H1 (cell line): ENCODE measurements around the gene DDR1. TPM values are rescaled to one million over a fixed set of nuclear protein-coding genes. Genes with fewer than 3 reads are reported as not detected.

Experiments
- CTCF ChIA-PET: fragments of 300-600 bp; sonication (Branson Sonifier 250); formaldehyde crosslinking; loops from one replicate; lab custom pipeline; 2021; ENCODE audit not compliant: partially characterized antibody; lab: Charles Lee
- POLR2A ChIA-PET: fragments of 300-600 bp; sonication (Branson Sonifier 250); formaldehyde crosslinking; loops from one replicate; lab custom pipeline; 2021; ENCODE audit warnings: inconsistent platforms; ENCODE audit not compliant: partially characterized antibody; lab: Charles Lee
- DNase-seq, 2 experiments: peaks; one replicate each; pipeline versions ENCODE4 v3.0.0 to v3.0.0-alpha.2; 2010 to 2022; ENCODE audit warnings: low spot score in 2 of 2, low read depth in 1 of 2, mixed read lengths in 1 of 2
- FAIRE-seq: peaks from 2 replicates; lab custom pipeline; 2011; peaks lifted over from hg19 to GRCh38; lab: Jason Lieb, UNC
- H2AFZ ChIP-seq: 2 replicates; pipeline ENCODE4 v1.8.1; 2012; ENCODE audit warnings: low read length, inconsistent platforms
- H2AK5ac ChIP-seq: 2 replicates; pipeline ENCODE4 v1.6.1; 2013; ENCODE audit warnings: low read depth, low read length
- H2BK120ac ChIP-seq: replicated peaks from 2 replicates; pipeline ENCODE3; 2013; ENCODE audit warnings: low read depth, low read length, inconsistent platforms
- H2BK12ac ChIP-seq: 2 replicates; pipeline ENCODE4 v1.6.1; 2013; ENCODE audit warnings: low read depth, low read length
- H2BK15ac ChIP-seq: 2 replicates; pipeline ENCODE4 v1.6.1; 2013; ENCODE audit warnings: low read length
- H2BK20ac ChIP-seq: 2 replicates; pipeline ENCODE4 v1.6.1; 2013; ENCODE audit warnings: low read length
- H2BK5ac ChIP-seq: 2 replicates; pipeline ENCODE4 v1.6.1; 2013; ENCODE audit warnings: low read depth, low read length
- H3K14ac ChIP-seq: 2 replicates; pipeline ENCODE4 v1.6.1; 2013; ENCODE audit warnings: inconsistent platforms; ENCODE audit not compliant: insufficient read length
- H3K18ac ChIP-seq: 2 replicates; pipeline ENCODE4 v1.6.1; 2013; ENCODE audit warnings: low read length; ENCODE audit errors: extremely low read depth
- H3K23ac ChIP-seq: 2 replicates; pipeline ENCODE4 v1.6.1; 2013; ENCODE audit warnings: inconsistent platforms; ENCODE audit not compliant: insufficient read length
- H3K23me2 ChIP-seq: 2 replicates; pipeline ENCODE4 v1.6.1; 2013; ENCODE audit warnings: low read depth, low read length
- H3K27ac ChIP-seq: 2 replicates; pipeline ENCODE4 v1.6.1; 2011; ENCODE audit warnings: low read depth, low read length, inconsistent platforms
- H3K27me3 ChIP-seq, 4 experiments: replicated peaks in 1 of 4; 1 replicate in 1 of 4; 2 replicates in 3 of 4; pipeline versions ENCODE4 v1.6.1 to v1.8.1; 2011 to 2013; ENCODE audit warnings: low read length in 3 of 4, mild to moderate bottlenecking in 3 of 4, inconsistent platforms in 2 of 4, mixed read lengths in 2 of 4, moderate library complexity in 1 of 4; ENCODE audit not compliant: control insufficient read depth in 3 of 4, insufficient read depth in 3 of 4; ENCODE audit errors: extremely low read depth in 1 of 4
- H3K36me3 ChIP-seq, 4 experiments: 2 replicates each; pipeline versions ENCODE4 v1.6.1 to v1.8.1; 2011 to 2013; ENCODE audit warnings: mild to moderate bottlenecking in 4 of 4, low read length in 3 of 4, moderate library complexity in 2 of 4, control low read depth in 1 of 4, inconsistent platforms in 1 of 4; ENCODE audit not compliant: insufficient read depth in 4 of 4, control insufficient read depth in 2 of 4
- H3K4ac ChIP-seq: replicated peaks from 2 replicates; pipeline ENCODE3; 2013; ENCODE audit warnings: low read length, low read depth, mixed read lengths, inconsistent platforms; ENCODE audit not compliant: insufficient read length
- H3K4me1 ChIP-seq, 4 experiments: replicated peaks in 1 of 4; 1 replicate in 1 of 4; 2 replicates in 3 of 4; pipeline versions ENCODE4 v1.6.1 to v1.8.1; 2011 to 2013; ENCODE audit warnings: low read length in 3 of 4, inconsistent platforms in 2 of 4, mixed read lengths in 1 of 4; ENCODE audit not compliant: insufficient read depth in 4 of 4, control insufficient read depth in 3 of 4
- H3K4me2 ChIP-seq, 2 experiments: 2 replicates each; pipeline versions ENCODE4 v1.6.1 to v1.8.1; 2011 to 2013; ENCODE audit warnings: low read depth in 2 of 2, low read length in 2 of 2, control low read depth in 1 of 2, inconsistent platforms in 1 of 2, mild to moderate bottlenecking in 1 of 2; ENCODE audit not compliant: insufficient read depth in 1 of 2
- H3K4me3 ChIP-seq, 4 experiments: fragments of 200-600, 300-600 bp in 1 of 4; sonication (generic), shearing (Covaris generic), sonication (Bioruptor Twin) in 1 of 4; 2 replicates each; pipeline versions ENCODE4 v1.5.1 to v1.8.1; 2011 to 2016; ENCODE audit warnings: low read length in 4 of 4, low read depth in 3 of 4, control low read depth in 2 of 4, inconsistent platforms in 2 of 4, mild to moderate bottlenecking in 2 of 4, mixed read lengths in 1 of 4, moderate library complexity in 1 of 4; ENCODE audit not compliant: insufficient read depth in 2 of 4; ENCODE audit errors: extremely low read depth in 1 of 4
- H3K56ac ChIP-seq: replicated peaks from 2 replicates; pipeline ENCODE3; 2013; ENCODE audit warnings: low read depth, mild to moderate bottlenecking, mixed read lengths, low read length, inconsistent platforms; ENCODE audit not compliant: insufficient read length
- H3K79me1 ChIP-seq: 2 replicates; pipeline ENCODE4 v1.6.1; 2013; ENCODE audit warnings: low read depth, low read length, control low read depth
- H3K79me2 ChIP-seq, 2 experiments: 2 replicates each; pipeline versions ENCODE4 v1.6.1 to v1.8.1; 2012 to 2013; ENCODE audit warnings: low read length in 2 of 2, mild to moderate bottlenecking in 2 of 2, inconsistent platforms in 1 of 2; ENCODE audit not compliant: insufficient read depth in 2 of 2, control insufficient read depth in 1 of 2
- H3K9ac ChIP-seq, 4 experiments: replicated peaks in 1 of 4; 1 replicate in 1 of 4; 2 replicates in 3 of 4; pipeline versions ENCODE4 v1.6.1 to v1.8.1; 2011 to 2013; ENCODE audit warnings: low read depth in 3 of 4, low read length in 3 of 4, control low read depth in 2 of 4, mild to moderate bottlenecking in 2 of 4, moderate library complexity in 2 of 4, inconsistent platforms in 1 of 4; ENCODE audit errors: extremely low read depth in 1 of 4
- H3K9me3 ChIP-seq, 2 experiments: 2 replicates each; pipeline versions ENCODE4 v1.6.1 to v1.8.1; 2012 to 2013; ENCODE audit warnings: mild to moderate bottlenecking in 2 of 2, moderate library complexity in 2 of 2, control low read depth in 1 of 2, inconsistent platforms in 1 of 2, low read depth in 1 of 2, low read length in 1 of 2, mixed read lengths in 1 of 2; ENCODE audit not compliant: insufficient read depth in 2 of 2
- H4K20me1 ChIP-seq, 2 experiments: replicated peaks in 1 of 2; 2 replicates each; pipeline versions ENCODE3 to v1.8.1; 2011 to 2013; ENCODE audit warnings: inconsistent platforms in 2 of 2, low read length in 2 of 2, mild to moderate bottlenecking in 1 of 2; ENCODE audit not compliant: insufficient read depth in 2 of 2, control insufficient read depth in 1 of 2
- H4K5ac ChIP-seq: 2 replicates; pipeline ENCODE4 v1.6.1; 2013; ENCODE audit warnings: low read length, low read depth, mixed read lengths, inconsistent platforms; ENCODE audit not compliant: insufficient read length
- H4K8ac ChIP-seq: 2 replicates; pipeline ENCODE4 v1.8.0; 2013; ENCODE audit warnings: mild to moderate bottlenecking, moderate library complexity, low read length, inconsistent platforms; ENCODE audit not compliant: insufficient read depth; ENCODE audit errors: extremely low read depth
- H4K91ac ChIP-seq: replicated peaks from 2 replicates; pipeline ENCODE3; 2013; ENCODE audit warnings: low read length, mixed read lengths, inconsistent platforms; ENCODE audit not compliant: insufficient read length
- CHD2 ChIP-seq: IDR thresholded peaks from 2 replicates; pipeline ENCODE4 v1.6.1; 2012; ENCODE audit warnings: low read length, improper control_type of control experiment
- HDAC2 ChIP-seq, 2 experiments: fragments of 300-600 bp in 1 of 2; sonication (generic) in 1 of 2; IDR thresholded peaks; 2 replicates each; pipeline ENCODE4 v1.6.1; 2011 to 2012; ENCODE audit warnings: low read depth in 2 of 2, low read length in 2 of 2, mild to moderate bottlenecking in 2 of 2, moderate library complexity in 2 of 2, borderline replicate concordance in 1 of 2, inconsistent platforms in 1 of 2
- TEAD4 ChIP-seq: IDR thresholded peaks from 2 replicates; pipeline ENCODE4 v1.6.1; 2012; ENCODE audit warnings: low read depth, low read length, inconsistent platforms, mixed read lengths
- WGBS, 2 experiments: shearing (Covaris generic) in 1 of 2; methylation state at CpG; one replicate each; pipeline versions ENCODE4 v1.1.6 to v1.1.7; 2013 to 2015; ENCODE audit warnings: low lambda C conversion rate in 2 of 2, mixed read lengths in 2 of 2, inconsistent platforms in 1 of 2, low coverage in 1 of 2, missing lambda C conversion rate in 1 of 2; ENCODE audit not compliant: insufficient replicate concordance in 2 of 2, insufficient coverage in 1 of 2, insufficient read length in 1 of 2; ENCODE audit errors: extremely low coverage in 1 of 2, missing lambda C conversion rate in 1 of 2; 5-methylcytosine and 5-hydroxymethylcytosine counted together
- polyA plus RNA-seq, 7 experiments: library from polyadenylated mRNA; depleted of rRNA in 3 of 7; stranded (reverse) in 5 of 7; unstranded in 2 of 7; fragments of >200 nt in 5 of 7; fragments of 200-250 nt in 2 of 7; gene quantifications; 1 replicate in 5 of 7; 2 replicates in 1 of 7; 4 replicates in 1 of 7; pipeline versions ENCODE4 v1.2.1 to v1.2.3, GENCODE V29; 2011 to 2013; ENCODE audit warnings: missing spikeins in 2 of 7, mixed read lengths in 2 of 7
- total RNA-seq: library from RNA; stranded (reverse); fragmentation: NEBNext Ultra II Directional; extraction: Animal tissue kit (Norgen Biotek cat#: 25700); gene quantifications from 2 replicates; pipeline ENCODE4 v1.2.1, GENCODE V29; 2021

The DDR1 gene
- total and polyA plus RNA-seq, 2 of the 8 experiments (the other 6 are each of a cell fraction or from before 2014, with no cell fraction given), result 99.4 to 181 TPM

DNA sequence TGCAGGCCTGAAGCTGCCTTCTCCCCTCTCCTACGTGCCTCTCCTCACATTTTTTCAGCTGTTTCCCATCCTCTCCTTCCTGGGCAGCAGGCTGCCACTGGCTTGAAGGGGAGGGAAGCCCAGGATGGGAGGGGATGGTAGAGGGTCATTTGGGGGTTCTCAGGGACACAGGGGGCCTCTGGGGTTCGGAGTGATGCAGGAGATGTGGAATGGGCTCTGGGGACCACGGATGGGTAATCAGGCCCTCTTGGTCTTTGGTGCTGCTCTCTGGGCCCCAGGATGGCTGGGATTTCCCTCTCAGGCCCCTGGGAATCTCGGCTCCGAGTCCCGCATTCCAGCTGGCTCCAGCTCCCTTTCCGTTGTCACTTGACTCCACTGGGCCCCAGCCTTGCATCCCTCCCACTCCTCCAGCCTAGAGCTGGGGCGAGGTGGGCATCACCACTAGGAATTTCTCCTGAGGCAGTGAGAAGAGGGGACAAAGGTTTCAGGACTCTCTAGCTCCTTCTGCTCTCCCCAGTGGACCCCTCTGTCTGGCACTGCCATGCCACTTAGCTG is 2.0 kb upstream of the DDR1 start:
- H3K14ac ChIP-seq, result no peak overlapping the region
- 0 out of 2 replicates have a peak overlapping the region, but pooled peaks have one; percentile 91 for H2AK5ac ChIP-seq
- peak overlapping the region in 3 of 4 experiments; percentile 29 to 65 (median 46); a peak in 5 of 7 replicates for H3K9ac ChIP-seq
- ChIA-PET POLR2A (interaction anchor here (0.6 to 19.5 kb wide), 18 partner anchors 11 to 337 kb away, joined by 3 to 452 read pairs (median 4); partner anchors contain the start of genes FLOT1, GTF2H4, IER3 and VARS2), CTCF (interaction anchor here (1.0 to 29.0 kb wide), 14 partner anchors 9 to 205 kb away, joined by 3 to 610 read pairs (median 11); partner anchors contain the start of genes GTF2H4 and VARS2)
- peak overlapping the region; percentile 92 to 94 for H3K4me2 ChIP-seq
- peak overlapping the region; percentile 45 for H4K5ac ChIP-seq
- H2BK12ac ChIP-seq, result peak overlapping the region; percentile 89
- H2BK20ac ChIP-seq, result peak overlapping the region; percentile 67; the same call in 1 of the 2 replicates
- H3K18ac ChIP-seq, result peak overlapping the region; percentile 96
- H3K56ac ChIP-seq, result no peak overlapping the region
- H3K4me1 ChIP-seq, result peaks cover 12 to 59% (median 40%) of the 10 kb centered on the region in 4 experiments
- no peak overlapping the region for H3K23ac ChIP-seq
- peak overlapping the region; percentile 75 for H2BK120ac ChIP-seq
- H4K8ac ChIP-seq, result peak overlapping the region; percentile 42; the same call in 1 of the 2 replicates
- TF ChIP-seq CHD2 (no peak), TEAD4 (peak; percentile 71), HDAC2 (IDR thresholded peaks at IDR 0.05; ENCODE audit: borderline replicate concordance in 1 of 2, low read depth in 2 of 2, low read length in 2 of 2) (0 out of 4 replicates have a peak, but pooled peaks of 1 of the 2 experiments have one; percentile 0)
- peaks cover 5 to 46% of the 10 kb centered on the region in 2 experiments for H3K79me2 ChIP-seq
- peak overlapping the region; percentile 92 for H3K4ac ChIP-seq
- H3K9me3 ChIP-seq, result no peaks in the 10 kb centered on the region
- peak overlapping the region; percentile 41 to 86 (median 54) for H3K4me3 ChIP-seq
- FAIRE-seq (no peak), DNase-seq (no peak)
- H2BK15ac ChIP-seq, result peak overlapping the region; percentile 96; the same call in 1 of the 2 replicates
- H4K20me1 ChIP-seq, result peaks cover 0 to 9% of the 10 kb centered on the region in 2 experiments
- H3K36me3 ChIP-seq, result no peaks in the 10 kb centered on the region
- WGBS, 2 experiments, result 13% methylated on average over 7 of the region's 8 CpGs; no CpG with 5 or more reads in 1 of the 2 experiments
- H3K79me1 ChIP-seq, result peaks cover 11% of the 10 kb centered on the region; the same call in 1 of the 2 replicates
- H3K27me3 ChIP-seq, result no peaks in the 10 kb centered on the region
- peaks cover 38% of the 10 kb centered on the region for H3K23me2 ChIP-seq
- peak overlapping the region; percentile 96 for H2BK5ac ChIP-seq
- H3K27ac ChIP-seq, result peak overlapping the region; percentile 70
- H4K91ac ChIP-seq, result peak overlapping the region; percentile 40
- H2AFZ ChIP-seq, result no peak overlapping the region
